ENCODE results near the gene FMN1.

DNA sequence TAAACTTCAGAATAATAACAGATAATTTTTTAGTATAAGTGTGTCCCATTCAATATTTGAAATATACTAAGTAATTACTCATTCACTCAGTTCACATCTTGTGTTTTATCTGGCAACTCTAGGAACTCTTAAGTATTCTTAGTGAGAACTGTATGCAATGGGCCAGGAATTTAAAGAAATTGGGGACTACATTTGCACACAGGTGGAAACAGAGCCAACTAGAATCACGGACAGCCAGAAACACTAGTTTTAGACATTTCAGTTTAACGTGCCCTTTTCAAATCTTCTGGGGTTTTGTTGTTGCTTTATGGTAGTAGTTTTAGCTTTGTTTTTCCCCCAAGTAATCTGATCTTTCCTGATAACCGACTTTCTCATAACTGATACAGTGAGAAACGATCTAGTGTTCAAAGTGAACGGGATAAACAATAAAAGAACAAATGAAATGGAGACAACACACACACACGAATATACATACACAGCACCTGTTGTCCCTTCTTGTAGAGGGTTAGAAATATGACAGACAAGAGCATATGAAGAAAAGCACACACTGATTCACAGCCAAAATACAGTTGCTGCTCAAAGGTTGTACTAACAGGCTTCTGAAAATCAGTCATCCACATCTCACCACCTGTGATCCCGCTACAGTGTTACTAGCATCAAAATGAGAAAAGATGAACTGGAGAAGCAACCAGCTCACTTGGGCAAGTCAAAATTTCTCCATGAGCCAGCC, 167.0 kb downstream of the FMN1 start:
- TF ChIP-seq POLR2A (IDR thresholded peaks at IDR 0.05) (no peak), CTCF (IDR thresholded peaks at IDR 0.05) (no peak), POLR2AphosphoS5 (IDR thresholded peaks at IDR 0.05) (no peak)
